ES-I3 (cell line): ENCODE measurements around the gene PCCA.

Experiments used
- H3K36me3 ChIP-seq: 2 replicates; pipeline ENCODE4 v1.6.1; 2013; ENCODE audit warnings: mild to moderate bottlenecking, low read length, control low read depth, moderate library complexity; ENCODE audit not compliant: insufficient read depth
- H3K4me1 ChIP-seq: 2 replicates; pipeline ENCODE4 v1.6.1; 2013; ENCODE audit warnings: mild to moderate bottlenecking, control low read depth, low read length; ENCODE audit not compliant: insufficient read depth
- H3K9ac ChIP-seq: 2 replicates; pipeline ENCODE4 v1.6.1; 2013; ENCODE audit warnings: low read depth, mild to moderate bottlenecking, low read length, moderate library complexity
- H3K9me3 ChIP-seq: 2 replicates; pipeline ENCODE4 v1.6.1; 2013; ENCODE audit warnings: mild to moderate bottlenecking, low read length, moderate library complexity; ENCODE audit not compliant: control insufficient read depth, insufficient read depth

PCCA gene

DNA sequence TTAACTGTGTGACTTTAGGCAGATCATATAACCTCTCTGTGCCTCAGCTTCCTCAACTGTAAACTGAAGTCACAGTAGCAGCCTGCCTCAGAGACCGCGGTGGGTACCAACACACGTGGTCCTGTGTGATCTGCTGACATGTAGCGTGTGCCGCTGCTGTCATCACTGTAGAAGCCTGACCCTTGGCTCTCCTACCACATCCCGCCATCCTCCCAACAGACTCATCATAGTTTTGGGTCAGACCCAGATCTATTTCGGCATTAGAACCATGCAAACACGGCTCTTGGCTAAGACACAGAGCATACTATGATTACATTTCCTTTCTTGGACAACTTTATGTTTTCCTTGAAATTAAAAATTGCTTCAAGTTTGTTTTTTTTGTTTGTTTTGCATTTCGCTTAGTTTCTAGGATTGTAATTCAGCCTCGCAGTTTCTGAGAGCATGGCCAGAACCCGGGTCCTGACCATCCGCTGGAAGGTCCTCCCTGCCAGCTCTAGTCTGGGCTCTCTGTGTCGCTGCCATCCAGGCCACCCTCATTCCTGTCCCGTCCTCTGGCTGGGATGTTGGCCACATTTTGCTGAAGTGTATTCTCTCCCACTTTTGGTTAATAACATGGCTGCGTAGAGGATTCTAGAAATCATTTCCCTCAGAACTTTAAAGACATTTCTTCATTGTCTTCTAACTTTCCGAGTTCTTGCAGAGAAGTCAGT is 446.7 kb downstream of the PCCA start:
- no peak overlapping the region for H3K9ac ChIP-seq
- H3K36me3 ChIP-seq: no peaks in the 10 kb centered on the region
- H3K4me1 ChIP-seq: 0 out of 2 replicates have a peak, but pooled peaks cover under 1% of the 10 kb centered on the region
- no peaks in the 10 kb centered on the region for H3K9me3 ChIP-seq

DNA sequence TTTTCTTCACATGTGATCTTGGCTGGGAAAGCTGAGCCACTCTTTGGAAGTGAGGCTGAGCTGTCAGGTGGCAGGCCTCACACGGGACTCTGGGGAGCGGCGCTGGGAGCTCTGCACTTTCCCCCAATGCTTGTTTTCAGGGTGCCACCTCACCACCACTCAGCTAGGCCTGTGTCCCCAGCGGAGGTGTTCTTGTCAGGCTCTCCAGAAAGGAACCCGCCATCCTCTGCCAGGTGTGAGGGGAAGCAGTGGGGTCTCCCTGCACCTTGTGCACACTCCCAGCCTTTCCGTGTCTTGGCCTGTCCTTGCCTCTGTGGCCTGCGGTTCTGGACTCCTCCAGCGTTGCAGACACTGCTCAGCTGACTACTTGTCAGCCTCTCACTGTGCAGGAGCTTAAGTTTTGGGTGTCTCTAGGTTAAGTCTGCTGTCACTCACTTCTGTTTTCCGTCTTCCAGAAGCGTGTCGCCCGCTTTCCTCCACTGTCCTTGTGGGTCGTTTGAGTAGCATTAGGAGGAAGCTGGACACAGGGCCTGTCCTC is 447.8 kb downstream of the PCCA start:
- no peaks in the 10 kb centered on the region for H3K4me1 ChIP-seq
- H3K9ac ChIP-seq: no peak overlapping the region
- H3K9me3 ChIP-seq: no peaks in the 10 kb centered on the region
- no peaks in the 10 kb centered on the region for H3K36me3 ChIP-seq

DNA sequence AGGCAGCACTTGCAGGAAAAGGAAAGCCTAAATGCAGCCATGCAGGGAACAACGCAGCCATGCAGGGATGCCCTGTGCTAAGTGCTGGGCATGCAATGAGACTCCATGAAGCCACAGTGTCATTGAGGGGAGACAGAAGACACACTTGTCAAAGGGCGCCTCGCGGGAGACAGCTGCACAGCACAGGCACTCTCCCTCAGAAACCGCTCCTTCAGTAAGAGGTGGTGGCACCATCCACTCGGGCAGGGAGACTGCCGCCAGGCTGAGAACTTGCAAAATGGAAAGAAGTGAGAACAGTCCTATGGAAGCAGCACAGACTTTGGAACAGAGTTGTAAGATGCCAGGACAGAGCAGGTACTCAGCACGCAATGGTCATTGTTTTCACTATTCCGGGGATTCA is 448.6 kb downstream of the PCCA start:
- H3K9me3 ChIP-seq: no peaks in the 10 kb centered on the region
- no peak overlapping the region for H3K9ac ChIP-seq
- no peaks in the 10 kb centered on the region for H3K4me1 ChIP-seq
- H3K36me3 ChIP-seq: no peaks in the 10 kb centered on the region

DNA sequence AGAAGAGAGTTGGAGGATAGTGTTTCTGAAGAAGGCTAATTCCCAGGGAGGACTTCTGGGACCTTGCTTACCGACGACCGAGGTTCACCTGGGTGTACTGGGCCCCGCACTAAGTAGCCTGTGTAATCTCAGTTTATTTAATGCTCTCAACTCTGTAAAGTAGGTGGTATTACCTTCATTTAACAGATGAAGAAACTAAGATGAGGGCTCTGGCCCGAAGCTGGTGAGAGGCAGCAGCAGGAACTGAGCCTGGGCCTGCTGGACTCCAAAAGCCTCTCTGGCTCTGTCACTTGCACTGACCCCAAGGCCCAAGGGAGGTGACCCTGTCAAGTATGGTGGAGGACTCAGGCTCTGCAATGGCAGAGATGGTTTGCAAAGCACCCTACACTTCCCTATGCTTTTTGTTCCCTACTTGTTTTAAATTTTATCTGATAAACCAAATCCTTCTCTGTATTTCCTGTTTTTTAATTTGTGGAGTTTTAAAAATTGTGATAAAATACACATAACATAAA is 449.1 kb downstream of the PCCA start:
- H3K9ac ChIP-seq: no peak overlapping the region
- no peaks in the 10 kb centered on the region for H3K9me3 ChIP-seq
- H3K4me1 ChIP-seq: no peaks in the 10 kb centered on the region
- H3K36me3 ChIP-seq: no peaks in the 10 kb centered on the region

DNA sequence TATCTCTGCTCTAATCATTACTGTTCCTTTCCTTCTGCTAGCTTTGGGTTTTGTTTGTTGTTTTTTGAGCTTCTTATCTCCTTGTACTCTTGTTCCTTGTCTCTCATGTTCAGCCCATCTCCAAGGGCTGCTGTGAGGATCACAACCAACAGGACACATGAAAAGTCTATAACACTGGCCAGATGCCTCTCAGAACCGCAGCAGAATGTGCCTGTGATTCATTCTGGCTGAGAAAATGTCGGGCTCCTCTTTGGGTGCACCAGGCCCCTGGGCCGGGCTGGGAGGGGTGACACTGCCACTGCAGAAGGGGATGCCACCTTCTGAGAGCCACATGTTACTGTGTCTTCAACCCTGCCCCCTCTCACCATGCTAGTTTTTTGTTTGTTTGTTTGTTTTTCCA is 451.7 kb downstream of the PCCA start:
- Histone ChIP-seq H3K4me1 (no peaks in the 10 kb centered on the region), H3K9me3 (no peaks in the 10 kb centered on the region), H3K9ac (no peak overlapping the region), H3K36me3 (no peaks in the 10 kb centered on the region)

DNA sequence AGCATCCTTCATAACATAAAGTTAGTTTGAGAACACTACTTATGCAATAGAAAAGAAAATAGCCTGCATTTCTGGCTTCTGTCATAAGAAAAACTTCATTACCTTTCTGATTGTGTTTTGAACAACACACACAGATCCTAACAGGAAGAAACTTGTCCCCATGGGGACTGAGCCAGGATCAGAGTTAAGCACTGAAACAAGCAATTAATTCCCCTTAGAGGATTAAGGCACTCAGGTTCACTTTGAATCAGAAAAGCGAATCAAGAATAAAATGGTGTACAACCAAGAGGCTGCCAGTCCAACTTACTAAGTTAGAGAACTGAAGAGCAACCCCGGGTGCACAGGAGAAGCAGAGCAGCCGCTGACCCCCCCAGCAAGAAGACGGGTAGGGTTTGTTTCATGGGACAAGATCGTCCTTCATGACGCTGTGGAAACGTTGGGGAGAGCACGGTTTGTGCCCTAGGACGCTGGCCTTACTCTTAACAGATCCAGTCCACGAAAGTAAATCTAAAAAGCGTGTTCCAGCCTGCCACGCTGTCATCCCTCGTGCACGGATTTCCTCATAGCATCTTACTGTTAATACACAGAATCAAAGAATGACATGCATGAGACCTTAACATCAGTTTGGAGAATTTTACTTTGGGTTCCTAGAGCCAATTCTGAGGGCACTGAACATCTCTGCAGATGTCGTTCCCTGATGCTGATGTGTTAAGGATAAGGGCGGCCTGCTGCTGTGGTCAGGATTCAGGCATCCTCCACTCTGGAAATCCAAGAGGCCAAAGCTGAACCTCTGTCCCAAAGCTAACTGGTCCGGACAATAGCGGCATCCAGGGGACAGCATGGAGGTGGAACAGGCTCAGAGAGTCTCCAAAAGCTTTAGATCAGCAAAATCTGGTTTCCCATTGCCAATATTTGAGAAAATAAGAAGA is 453.3 kb downstream of the PCCA start:
- Histone ChIP-seq H3K36me3 (no peaks in the 10 kb centered on the region), H3K9me3 (no peaks in the 10 kb centered on the region), H3K4me1 (0 out of 2 replicates have a peak, but pooled peaks cover 4% of the 10 kb centered on the region), H3K9ac (no peak overlapping the region)

DNA sequence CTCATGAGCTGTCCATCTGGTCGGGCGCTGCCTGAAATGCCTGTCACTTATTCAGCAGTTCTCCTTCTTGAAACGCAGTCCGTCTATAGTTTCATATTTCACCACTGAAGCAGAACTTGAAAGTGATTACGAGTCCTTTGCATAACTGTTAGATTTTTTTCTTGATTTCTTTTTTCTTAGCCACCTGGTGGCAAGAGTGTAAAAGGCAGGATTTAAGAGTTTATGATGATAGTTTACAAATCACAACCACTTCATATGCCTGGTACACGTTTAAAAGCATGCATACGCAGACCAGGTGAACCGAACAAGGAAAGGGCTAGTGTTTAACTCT is 453.9 kb downstream of the PCCA start:
- no peaks in the 10 kb centered on the region for H3K36me3 ChIP-seq
- no peaks in the 10 kb centered on the region for H3K9me3 ChIP-seq
- 0 out of 2 replicates have a peak, but pooled peaks cover 4% of the 10 kb centered on the region for H3K4me1 ChIP-seq
- H3K9ac ChIP-seq: no peak overlapping the region

DNA sequence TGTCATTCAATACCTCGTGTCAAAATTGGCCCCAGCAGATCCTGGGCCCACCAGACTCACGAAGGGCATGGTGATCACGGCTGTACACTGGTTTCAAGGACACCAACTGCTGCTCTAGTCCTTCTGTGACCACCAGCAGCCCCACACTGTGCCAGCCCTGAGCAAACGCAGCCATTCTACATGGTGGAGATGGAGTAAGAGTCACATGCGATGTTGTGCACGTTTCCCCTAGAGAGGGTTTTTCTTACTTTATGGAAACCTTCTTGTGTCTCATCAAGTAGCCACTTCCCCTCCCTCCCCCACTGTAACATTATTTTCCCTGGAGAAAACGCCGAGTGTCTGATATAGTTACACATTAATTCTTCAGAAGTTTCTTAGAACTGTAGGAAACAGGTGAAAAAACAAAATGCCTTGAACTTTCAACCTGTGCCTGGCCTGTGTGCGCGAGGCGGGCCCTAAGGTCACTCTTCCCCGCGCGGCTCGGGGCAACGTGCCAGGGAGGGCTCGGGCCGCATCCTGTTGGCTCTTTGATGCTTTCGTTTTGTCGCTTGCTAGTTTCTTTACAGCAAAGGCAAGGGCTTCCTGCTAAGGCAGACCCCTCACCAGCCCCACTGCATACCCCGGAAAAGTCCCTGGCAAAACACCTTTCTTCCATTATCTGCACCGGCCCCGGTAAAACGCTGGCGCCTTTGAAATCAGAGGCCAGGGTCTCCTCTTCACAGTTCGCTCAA is 455.1 kb downstream of the PCCA start:
- Histone ChIP-seq H3K9me3 (no peaks in the 10 kb centered on the region), H3K4me1 (0 out of 2 replicates have a peak, but pooled peaks cover 4% of the 10 kb centered on the region), H3K9ac (no peak overlapping the region), H3K36me3 (no peaks in the 10 kb centered on the region)

DNA sequence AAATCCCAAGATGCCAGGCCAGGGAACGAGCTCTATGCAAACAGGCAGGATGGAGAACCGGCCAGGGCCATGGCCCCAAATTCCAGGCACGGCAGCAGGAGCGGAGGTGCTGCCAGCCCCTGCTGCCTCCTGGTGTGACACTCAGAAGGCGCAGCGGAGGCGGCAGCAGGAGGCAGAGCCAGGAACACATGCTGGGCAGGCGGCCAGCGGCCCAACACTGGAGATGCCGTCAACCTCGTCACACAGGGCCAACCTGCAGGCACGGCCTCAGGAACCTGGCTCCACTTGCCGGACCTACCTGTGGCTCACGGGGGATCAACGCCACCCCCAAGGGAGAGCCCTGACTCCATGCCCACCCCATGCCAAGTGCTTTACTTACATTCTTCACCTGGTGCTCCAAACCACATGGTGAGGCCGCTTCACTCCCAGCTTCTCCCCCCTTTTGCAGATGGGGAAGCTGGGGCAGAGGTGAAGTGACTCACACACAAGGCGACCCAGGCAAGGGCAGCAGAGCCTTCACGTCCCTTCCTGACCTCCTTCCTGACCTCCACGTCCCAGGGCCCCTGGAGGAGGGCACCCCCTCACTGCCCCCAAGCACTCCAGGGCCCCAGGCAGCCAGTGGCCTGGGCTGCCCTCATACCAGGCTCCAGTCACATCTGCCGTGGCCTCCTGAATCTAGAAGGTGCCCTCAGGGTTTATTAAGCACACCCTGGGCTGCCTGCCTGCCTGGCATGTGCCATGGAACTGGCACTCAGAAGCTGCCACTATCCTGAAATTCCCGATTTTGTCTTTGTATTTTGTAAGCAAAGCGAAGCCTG is 456.2 kb downstream of the PCCA start:
- no peaks in the 10 kb centered on the region for H3K36me3 ChIP-seq
- no peak overlapping the region for H3K9ac ChIP-seq
- H3K4me1 ChIP-seq: 0 out of 2 replicates have a peak, but pooled peaks cover 4% of the 10 kb centered on the region
- H3K9me3 ChIP-seq: no peaks in the 10 kb centered on the region

DNA sequence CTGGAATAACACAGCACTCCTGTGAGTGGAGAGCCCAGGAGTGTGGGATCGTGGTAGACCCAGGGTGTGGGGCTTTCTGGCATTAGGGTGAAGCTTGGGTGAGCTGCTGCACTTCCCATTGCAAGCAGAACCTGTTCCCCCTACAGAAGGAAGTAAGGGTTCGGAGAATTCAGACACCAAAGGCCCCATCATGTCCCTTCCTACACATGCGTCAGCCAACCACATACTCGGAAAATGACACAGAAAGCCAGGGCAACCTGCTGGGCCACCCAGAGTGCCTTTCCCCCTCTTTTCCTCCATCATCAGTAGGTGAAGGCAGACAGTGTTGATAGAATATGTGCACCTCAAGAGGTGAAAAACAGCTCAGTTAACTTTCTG is 456.8 kb downstream of the PCCA start:
- no peaks in the 10 kb centered on the region for H3K36me3 ChIP-seq
- 0 out of 2 replicates have a peak, but pooled peaks cover 4% of the 10 kb centered on the region for H3K4me1 ChIP-seq

DNA sequence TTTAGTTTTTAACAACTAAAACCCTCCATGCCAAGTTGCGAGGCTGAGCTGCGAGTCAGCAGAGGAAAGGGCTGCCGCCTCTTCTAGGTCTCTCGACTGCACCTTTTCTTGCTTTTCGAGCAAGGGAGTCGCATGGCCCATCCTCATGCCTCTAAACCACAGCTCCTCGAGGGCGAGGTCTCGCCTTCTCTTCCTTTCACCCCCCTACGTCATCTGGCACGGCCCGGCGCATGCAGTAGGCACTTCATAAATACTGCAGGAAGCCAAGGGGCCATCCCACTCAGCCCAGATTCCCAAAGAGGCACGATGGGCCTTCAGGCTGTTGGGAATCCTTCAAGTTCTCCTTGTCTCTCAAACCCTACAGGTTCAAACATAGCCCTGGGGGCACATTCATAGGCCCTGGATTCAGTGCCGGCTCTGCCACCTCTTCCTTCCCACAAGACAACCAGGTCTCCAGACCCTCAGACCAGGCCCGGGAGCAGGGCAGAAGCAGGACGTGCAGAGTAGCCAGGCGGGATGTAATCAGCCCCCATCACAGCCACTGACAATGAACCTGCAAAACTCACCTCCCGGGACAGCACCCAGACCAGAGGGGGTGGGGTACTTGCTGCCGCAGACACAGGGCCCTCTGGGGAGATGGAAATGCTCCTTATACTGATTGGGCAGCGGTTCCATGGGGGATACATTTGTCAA is 458.0 kb downstream of the PCCA start:
- no peak overlapping the region for H3K9ac ChIP-seq

More for the DNA sequence above, 456.8 kb downstream of the PCCA start:
- H3K9ac ChIP-seq: no peak overlapping the region
- H3K9me3 ChIP-seq: no peaks in the 10 kb centered on the region

DNA sequence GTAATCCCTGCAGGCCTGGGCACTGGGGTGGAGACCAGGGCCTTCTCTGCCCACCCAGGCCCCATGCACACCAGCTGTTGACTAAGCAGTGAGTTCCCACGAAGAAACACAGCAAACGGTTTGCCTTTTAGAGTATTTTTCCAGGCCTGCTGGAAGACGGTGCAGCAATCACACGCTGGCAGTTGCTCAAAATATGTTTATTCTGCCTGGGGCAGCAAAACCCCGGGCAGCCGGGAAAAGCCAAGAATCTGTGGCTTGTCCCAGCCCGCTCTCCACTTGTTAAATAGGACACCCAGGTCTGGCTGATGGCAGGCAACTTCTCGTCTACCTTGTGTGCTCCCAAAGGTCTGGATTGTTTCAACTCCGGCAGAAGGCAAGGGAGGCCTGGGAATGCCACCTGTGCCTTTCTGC is 458.9 kb downstream of the PCCA start:
- Histone ChIP-seq H3K4me1 (0 out of 2 replicates have a peak, but pooled peaks cover 4% of the 10 kb centered on the region), H3K36me3 (no peaks in the 10 kb centered on the region), H3K9me3 (no peaks in the 10 kb centered on the region), H3K9ac (no peak overlapping the region)

More for the DNA sequence above, 458.0 kb downstream of the PCCA start:
- Histone ChIP-seq H3K4me1 (0 out of 2 replicates have a peak, but pooled peaks cover 4% of the 10 kb centered on the region), H3K9me3 (no peaks in the 10 kb centered on the region), H3K36me3 (no peaks in the 10 kb centered on the region)

DNA sequence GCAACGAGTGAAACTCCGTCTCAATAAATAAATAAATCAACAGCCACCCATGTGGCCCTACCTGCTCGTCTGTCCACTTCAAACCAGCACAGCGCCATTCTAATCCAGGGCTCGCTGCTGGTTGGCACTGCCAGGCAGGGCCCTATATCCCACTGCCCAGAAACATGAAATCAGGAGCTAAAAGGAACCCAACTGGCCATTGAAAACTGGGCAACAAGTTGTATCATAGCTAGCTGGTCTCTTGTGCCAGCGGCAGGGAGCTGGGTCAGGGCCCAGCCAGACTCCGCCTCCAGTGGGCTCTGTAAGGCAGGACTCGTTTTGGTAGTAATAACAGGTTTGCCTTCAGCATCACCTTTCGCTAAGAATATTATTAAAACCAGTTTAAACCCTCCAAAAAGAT is 460.4 kb downstream of the PCCA start:
- H3K9ac ChIP-seq: no peak overlapping the region
- H3K9me3 ChIP-seq: no peaks in the 10 kb centered on the region
- H3K36me3 ChIP-seq: no peaks in the 10 kb centered on the region
- H3K4me1 ChIP-seq: 0 out of 2 replicates have a peak, but pooled peaks cover 4% of the 10 kb centered on the region
